Transverse colon (tissue), 4 donors: ENCODE results near the gene DAW1. TPM values are rescaled to one million over a fixed set of nuclear protein-coding genes. Genes with fewer than 3 reads are reported as not detected.

ENCODE experiments used
- DNase-seq: peaks from one replicate; pipeline ENCODE4 v3.0.0-alpha.2; 2019
- H3K27ac ChIP-seq, 4 donors: fragments of 200-600 bp; sonication (generic); 2 replicates each; pipeline ENCODE4 v1.5.1; 2016 to 2018; ENCODE audit warnings: inconsistent platforms in 4 of 4
- H3K27me3 ChIP-seq: fragments of 200-600 bp; sonication (generic); 2 replicates; pipeline ENCODE4 v1.5.1; 2017; ENCODE audit warnings: inconsistent platforms
- H3K36me3 ChIP-seq, 4 donors: fragments of 200-600 bp; sonication (generic); 2 replicates each; pipeline ENCODE4 v1.5.1; 2017 to 2019; ENCODE audit warnings: inconsistent platforms in 4 of 4
- H3K4me1 ChIP-seq, 4 donors: fragments of 200-600 bp; sonication (generic); 2 replicates each; pipeline ENCODE4 v1.5.1; 2017 to 2020; ENCODE audit warnings: inconsistent platforms in 4 of 4
- H3K4me3 ChIP-seq, 4 donors: fragments of 200-600 bp; sonication (generic); 1 replicate in 1 of 4; 2 replicates in 3 of 4; pipeline versions ENCODE4 v1.5.1 to v1.6.1; 2017 to 2019; ENCODE audit warnings: inconsistent platforms in 4 of 4
- H3K9me3 ChIP-seq, 2 donors: fragments of 200-600 bp; sonication (generic); 2 replicates each; pipeline ENCODE4 v1.5.1; 2017 to 2019; ENCODE audit warnings: inconsistent platforms in 2 of 2
- CTCF ChIP-seq, 5 experiments: fragments of 200-600 bp in 3 of 5; fragments of 450-650 bp in 2 of 5; sonication (generic) in 3 of 5; IDR thresholded peaks; 1 replicate in 2 of 5; 2 replicates in 3 of 5; pipeline ENCODE4 v1.5.1; 2016 to 2017; ENCODE audit warnings: antibody characterized with exemption in 5 of 5, inconsistent platforms in 3 of 5, mild to moderate bottlenecking in 2 of 5, moderate library complexity in 1 of 5
- EP300 ChIP-seq: sonication (generic); formaldehyde crosslinking; IDR thresholded peaks from one replicate; pipeline ENCODE4 v1.6.1; 2017; ENCODE audit warnings: antibody characterized with exemption, low read depth
- POLR2A ChIP-seq: fragments of 450-650 bp; IDR thresholded peaks from one replicate; pipeline ENCODE4 v1.6.1; 2016; ENCODE audit warnings: antibody characterized with exemption, mild to moderate bottlenecking, moderate library complexity
- POLR2AphosphoS5 ChIP-seq, 3 donors: sonication (generic); formaldehyde crosslinking; IDR thresholded peaks; one replicate each; pipeline ENCODE4 v1.6.1; 2016; ENCODE audit warnings: antibody characterized with exemption in 3 of 3
- WGBS, 2 donors: methylation state at CpG; one replicate each; pipeline ENCODE4 v1.1.5; 2018; ENCODE audit warnings: low coverage in 1 of 2; 5-methylcytosine and 5-hydroxymethylcytosine counted together
- in situ Hi-C, 4 donors: fragments of 200-750 bp; cut with MboI; loops; one replicate each; pipeline versions ENCODE4 v1.15.0 to v1.15.1; 2017; ENCODE audit warnings: low sequenced_read_pairs in 3 of 4, low pct_ligation_motif_present in 1 of 4, low pct_unique_long_range_greater_than_20kb in 1 of 4
- intact Hi-C: fragments of 100-400 bp; cut with DNase I; formaldehyde crosslinking; loops from one replicate; pipeline ENCODE4 v1.15.1; 2023; ENCODE audit warnings: low total_unique reads
- total RNA-seq, 4 donors: library from RNA; depleted of rRNA; stranded (reverse); fragments of >200 nt; gene quantifications; one replicate each; pipeline ENCODE4 v1.1.0, GENCODE V29; 2016

Gene DAW1
- total RNA-seq, 4 donors from 2014 or later, result not detected

DNA sequence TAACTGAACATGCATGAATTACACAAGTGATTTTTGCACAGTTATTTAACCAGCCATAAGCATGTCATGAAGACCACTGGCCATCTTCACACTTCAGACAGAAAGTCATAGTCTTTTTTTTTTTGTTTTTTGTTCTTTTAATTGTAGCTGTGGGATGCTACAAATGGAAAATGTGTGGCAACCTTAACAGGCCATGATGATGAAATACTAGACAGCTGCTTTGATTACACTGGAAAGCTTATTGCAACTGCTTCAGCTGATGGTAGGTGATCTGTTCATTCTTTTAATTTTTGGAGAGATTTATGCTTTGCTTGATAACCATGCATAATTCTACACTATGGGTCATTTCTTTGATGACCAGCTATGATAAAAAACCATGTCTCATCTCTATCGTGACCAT lies 35.6 kb downstream of the DAW1 start:
- intact Hi-C loops, result no loop called here
- in situ Hi-C loops, result no loop called here
- WGBS, 2 donors, result 86 to 92% methylated on average over 1 of the region's 1 CpG
- Histone ChIP-seq H3K4me3 (no peak overlapping the region), H3K27ac (no peak overlapping the region), H3K27me3 (no peaks in the 10 kb centered on the region), H3K36me3 (no peaks in the 10 kb centered on the region), H3K9me3 (no peaks in the 10 kb centered on the region), H3K4me1 (no peaks in the 10 kb centered on the region)
- TF ChIP-seq POLR2AphosphoS5 (IDR thresholded peaks at IDR 0.05), result no peak
- TF ChIP-seq CTCF (IDR thresholded peaks at IDR 0.05), result no peak
- no peak for TF ChIP-seq EP300
- TF ChIP-seq POLR2A, result no peak
- DNase-seq, result no peak

GRCh38 chr2:227908266-227909054 lies 37.0 kb downstream of the DAW1 start:
- intact Hi-C loops, result no loop called here
- no peak for DNase-seq
- no peak overlapping the region for H3K27ac ChIP-seq
- no peaks in the 10 kb centered on the region for H3K4me1 ChIP-seq
- H3K27me3 ChIP-seq, result no peaks in the 10 kb centered on the region
- no peak for TF ChIP-seq POLR2AphosphoS5 (IDR thresholded peaks at IDR 0.05)
- no peak for TF ChIP-seq EP300
- TF ChIP-seq CTCF (IDR thresholded peaks at IDR 0.05), result no peak
- TF ChIP-seq POLR2A, result no peak
- in situ Hi-C loops, result no loop called here
- no peak overlapping the region for H3K4me3 ChIP-seq
- 78 to 80% methylated on average over 7 of the region's 7 CpGs for WGBS, 2 donors
- H3K36me3 ChIP-seq, result no peaks in the 10 kb centered on the region
- no peaks in the 10 kb centered on the region for H3K9me3 ChIP-seq

- Histone ChIP-seq H3K27ac (no peak overlapping the region), H3K4me1 (no peaks in the 10 kb centered on the region), H3K9me3 (no peaks in the 10 kb centered on the region), H3K27me3 (no peaks in the 10 kb centered on the region), H3K36me3 (no peaks in the 10 kb centered on the region), H3K4me3 (no peak overlapping the region)
- in situ Hi-C loops, result no loop called here
- TF ChIP-seq POLR2A (no peak), CTCF (IDR thresholded peaks at IDR 0.05) (no peak), POLR2AphosphoS5 (IDR thresholded peaks at IDR 0.05) (no peak), EP300 (no peak)
- WGBS, 2 donors, result 73 to 74% methylated on average over 2 of the region's 2 CpGs
- DNase-seq, result no peak
- intact Hi-C loops, result no loop called here
Observed at GRCh38 chr2:227914362-227914761, 42.9 kb downstream of the DAW1 start.

DNA sequence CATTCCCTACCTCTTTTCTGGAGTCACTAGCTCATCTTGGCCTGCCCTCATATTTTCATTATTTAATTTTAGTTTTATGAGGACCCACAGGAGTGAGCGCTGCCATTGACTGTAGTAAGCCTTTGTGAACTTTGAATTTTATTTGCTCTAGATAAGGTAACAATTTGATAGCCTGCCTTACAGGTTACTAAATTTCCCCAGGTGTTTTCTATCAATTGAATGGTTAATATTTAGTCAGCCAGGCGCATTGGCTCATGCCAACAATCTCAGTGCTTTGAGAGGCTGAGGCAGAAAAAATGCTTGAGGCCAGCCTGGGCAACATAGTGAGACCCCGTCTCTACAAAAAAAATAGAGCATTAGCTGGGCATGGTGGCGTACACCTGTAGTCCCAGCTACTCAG lies 50.2 kb downstream of the DAW1 start:
- Histone ChIP-seq H3K4me3 (no peak overlapping the region), H3K36me3 (no peaks in the 10 kb centered on the region), H3K27me3 (no peaks in the 10 kb centered on the region), H3K9me3 (no peaks in the 10 kb centered on the region), H3K4me1 (peaks cover 0 to 6% (median 2%) of the 10 kb centered on the region in 4 donors), H3K27ac (no peak overlapping the region)
- WGBS, 2 donors, result 45 to 57% methylated on average over 2 to 4 of the region's 4 CpGs
- in situ Hi-C loops, result no loop called here
- peak; percentile 12 for DNase-seq
- intact Hi-C loops, result no loop called here
- TF ChIP-seq POLR2A (no peak), EP300 (no peak)
